Heart left ventricle (tissue), 16 donors: ENCODE results near the gene FBN1. TPM values are rescaled to one million over a fixed set of nuclear protein-coding genes. Genes with fewer than 3 reads are reported as not detected.

Experiments
- ATAC-seq, 4 donors: fragments of 200-7000 bp; cut with Tn5 transposase; one replicate each; pipeline ENCODE4 v1.9.1; 2020 to 2022; ENCODE audit warnings: moderate library complexity in 4 of 4, mild to moderate bottlenecking in 3 of 4, moderate number of reproducible peaks in 1 of 4
- DNase-seq, 5 donors: peaks; one replicate each; pipeline ENCODE4 v3.0.0-alpha.2; 2020
- H3K27ac ChIP-seq, 12 donors: fragments of 200-600 bp; sonication (generic) in 4 of 12; one replicate each; pipeline versions ENCODE4 v1.5.0 to v1.8.0; 2016 to 2022; ENCODE audit warnings: mild to moderate bottlenecking in 2 of 12
- H3K27me3 ChIP-seq, 9 donors: fragments of 200-600 bp; sonication (generic) in 2 of 9; one replicate each; pipeline versions ENCODE4 v1.5.1 to v1.8.0; 2016 to 2022; ENCODE audit warnings: mild to moderate bottlenecking in 3 of 9
- H3K36me3 ChIP-seq, 9 donors: fragments of 200-600 bp; sonication (generic) in 2 of 9; one replicate each; pipeline versions ENCODE4 v1.5.0 to v1.8.0; 2018 to 2022; ENCODE audit warnings: mild to moderate bottlenecking in 2 of 9
- H3K4me1 ChIP-seq, 12 donors: fragments of 200-600 bp; sonication (generic) in 4 of 12; one replicate each; pipeline versions ENCODE4 v1.5.0 to v1.8.0; 2016 to 2022; ENCODE audit warnings: mild to moderate bottlenecking in 3 of 12
- H3K4me3 ChIP-seq, 12 donors: fragments of 200-600 bp; sonication (generic) in 4 of 12; one replicate each; pipeline versions ENCODE4 v1.5.0 to v1.8.0; 2017 to 2022; ENCODE audit warnings: mild to moderate bottlenecking in 9 of 12, moderate library complexity in 4 of 12
- H3K9me3 ChIP-seq, 12 donors: fragments of 200-600 bp; sonication (generic) in 4 of 12; one replicate each; pipeline versions ENCODE4 v1.5.0 to v1.8.0; 2016 to 2022; ENCODE audit warnings: mild to moderate bottlenecking in 1 of 12
- POLR2A ChIP-seq, 2 donors: fragments of 450-650 bp; IDR thresholded peaks; one replicate each; pipeline ENCODE4 v1.6.1; 2017; ENCODE audit warnings: antibody characterized with exemption in 2 of 2, mild to moderate bottlenecking in 2 of 2, moderate library complexity in 2 of 2
- WGBS, 4 donors: extraction: QIAGEN DNeasy Blood & Tissue Kit in 2 of 4; methylation state at CpG; one replicate each; pipeline versions ENCODE4 v1.1.5 to v1.1.7; 2013 to 2018; 5-methylcytosine and 5-hydroxymethylcytosine counted together
- intact Hi-C, 10 donors: fragments of 100-400 bp; cut with DNase I; formaldehyde crosslinking; loops; one replicate each; pipeline versions ENCODE4 v1.11.1 to v1.14.2; 2022
- polyA plus RNA-seq, 2 donors: library from polyadenylated mRNA; stranded (reverse); fragments of 200-250 nt; gene quantifications; one replicate each; pipeline ENCODE4 v1.2.3, GENCODE V29; 2013
- total RNA-seq, 9 donors: library from RNA; depleted of rRNA in 2 of 9; stranded (reverse); fragments of >200 nt in 2 of 9; fragmentation: NEBNext Ultra II Directional in 3 of 9; extraction: Animal tissue kit (Norgen Biotek cat#: 25700) in 3 of 9; gene quantifications; one replicate each; pipeline versions ENCODE4 v1.1.0 to v1.2.4, GENCODE V29; 2016 to 2023
- TF ChIP-seq, protein P1 (sequence below), 12 donors: fragments of 200-600 bp; sonication (generic) in 4 of 12; IDR thresholded peaks; one replicate each; pipeline versions ENCODE4 v1.5.0 to v1.8.0; 2018 to 2022; ENCODE audit warnings: antibody characterized with exemption in 12 of 12, mild to moderate bottlenecking in 5 of 12
- donor health status: ischemic (EF 13 %, LVEDD 7.1; RV severe dilation, severe dysfunction).
- donor health status: healthy with polysubstance abuse.
- donor health status: DM: no; HTN: yes; CAD: no.
- donor health status: DM: no; HTN: no; CAD: no.
- donor health status: ischemic (EF 25% LVEDD 6.9; RV normal size, moderate dysfunction).
- donor health status: ischemic (EF 25% LVEDD 5.7; RV mildly dilated, moderate dysfunction).
- donor health status: healthy.
- donor health status: DM: yes; HTN: yes; CAD: no.
- donor health status: ischemic (EF 35%, LVEDD 5.7; RV mildly dilated, moderate dysfunction).
- donor health status: nonischemic (EF 11% LVEDD 7.7; RV severe dilation, severe dysfunction).
- donor health status: DM: yes; HTN: yes; CAD: no.
- donor health status: PGD.
- donor health status: ischemic (EF 29% LVEDD 5.4; RV normal size, mild dysfunction).
- donor health status: nonischemic (EF 23%, LVEDD 6.1; RV moderate dilation, normal function).

Gene FBN1
- total and polyA plus RNA-seq, 11 donors: 5.7 to 115 (median 31.4) TPM

DNA sequence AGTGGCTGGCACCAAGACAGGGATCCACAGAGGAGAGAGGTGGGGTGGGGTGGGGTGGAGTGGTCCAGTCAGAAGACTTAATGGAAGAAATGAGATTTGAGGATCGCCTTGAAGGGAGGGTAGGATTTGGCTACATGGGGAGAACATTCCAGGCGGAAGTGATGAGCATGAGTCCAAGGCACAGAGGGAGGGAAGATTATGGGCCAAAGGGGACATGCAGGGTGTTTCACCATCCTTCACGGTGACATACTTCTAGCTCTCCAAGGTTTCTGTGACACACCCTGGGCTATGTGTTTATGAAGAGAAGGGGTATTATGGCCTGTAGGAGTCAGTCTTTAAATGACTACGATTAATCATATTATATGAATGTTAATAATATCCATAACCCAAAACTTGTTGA, 7.7 kb upstream of the FBN1 start:
- Histone ChIP-seq H3K4me1 (peaks cover 0 to 9% (median 0%) of the 10 kb centered on the region in 12 donors), H3K9me3 (no peaks in the 10 kb centered on the region), H3K4me3 (no peak overlapping the region), H3K27ac (peak overlapping the region in 3 of 12 donors; percentile 27 to 50 (median 28)), H3K36me3 (no peaks in the 10 kb centered on the region), H3K27me3 (no peaks in the 10 kb centered on the region)
- 77 to 93% (median 86%) methylated on average over 4 of the region's 4 CpGs for WGBS, 4 donors
- intact Hi-C loops: no loop called here
- DNase-seq: no peak
- ATAC-seq: peak; percentile 27 to 71 (median 35)
- TF ChIP-seq POLR2A (IDR thresholded peaks at IDR 0.05): no peak
- TF ChIP-seq, protein P1, sequence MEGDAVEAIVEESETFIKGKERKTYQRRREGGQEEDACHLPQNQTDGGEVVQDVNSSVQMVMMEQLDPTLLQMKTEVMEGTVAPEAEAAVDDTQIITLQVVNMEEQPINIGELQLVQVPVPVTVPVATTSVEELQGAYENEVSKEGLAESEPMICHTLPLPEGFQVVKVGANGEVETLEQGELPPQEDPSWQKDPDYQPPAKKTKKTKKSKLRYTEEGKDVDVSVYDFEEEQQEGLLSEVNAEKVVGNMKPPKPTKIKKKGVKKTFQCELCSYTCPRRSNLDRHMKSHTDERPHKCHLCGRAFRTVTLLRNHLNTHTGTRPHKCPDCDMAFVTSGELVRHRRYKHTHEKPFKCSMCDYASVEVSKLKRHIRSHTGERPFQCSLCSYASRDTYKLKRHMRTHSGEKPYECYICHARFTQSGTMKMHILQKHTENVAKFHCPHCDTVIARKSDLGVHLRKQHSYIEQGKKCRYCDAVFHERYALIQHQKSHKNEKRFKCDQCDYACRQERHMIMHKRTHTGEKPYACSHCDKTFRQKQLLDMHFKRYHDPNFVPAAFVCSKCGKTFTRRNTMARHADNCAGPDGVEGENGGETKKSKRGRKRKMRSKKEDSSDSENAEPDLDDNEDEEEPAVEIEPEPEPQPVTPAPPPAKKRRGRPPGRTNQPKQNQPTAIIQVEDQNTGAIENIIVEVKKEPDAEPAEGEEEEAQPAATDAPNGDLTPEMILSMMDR (IDR thresholded peaks at IDR 0.05): no peak

DNA sequence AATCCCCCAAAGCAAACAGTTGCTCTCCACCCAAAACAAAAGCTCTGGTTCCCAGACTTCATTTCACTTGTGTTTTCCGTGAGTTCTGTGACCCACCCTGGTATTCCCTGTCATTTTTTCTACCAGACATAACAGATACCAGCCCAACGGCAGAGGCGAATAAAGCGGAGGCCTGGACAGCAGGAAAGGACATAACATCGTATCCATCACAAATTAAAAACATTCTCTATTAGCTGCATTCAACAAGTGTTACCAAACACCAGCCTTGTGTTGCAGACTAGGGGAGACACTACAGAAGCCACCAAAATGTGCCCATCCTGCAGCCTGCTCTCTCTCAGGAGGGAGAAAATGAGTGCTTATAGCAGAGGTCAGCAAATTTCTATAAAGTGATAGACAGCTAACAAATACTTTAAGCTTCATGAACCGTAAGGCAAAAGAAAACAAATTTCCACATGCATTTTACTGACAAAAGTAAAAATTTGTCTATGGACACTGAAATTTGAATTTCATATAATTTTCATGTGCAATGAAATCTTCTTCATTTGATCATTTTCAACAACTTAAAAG, 7.1 kb upstream of the FBN1 start:
- H3K4me3 ChIP-seq: no peak overlapping the region
- no peak for TF ChIP-seq POLR2A (IDR thresholded peaks at IDR 0.05)
- TF ChIP-seq, protein P1 (IDR thresholded peaks at IDR 0.05): no peak
- no peak for DNase-seq
- H3K27ac ChIP-seq: peak overlapping the region in 1 of 12 donors; percentile 27
- H3K36me3 ChIP-seq: no peaks in the 10 kb centered on the region
- no peak for ATAC-seq
- peaks cover 0 to 9% (median 0%) of the 10 kb centered on the region in 12 donors for H3K4me1 ChIP-seq
- no peaks in the 10 kb centered on the region for H3K27me3 ChIP-seq
- WGBS, 4 donors: 72 to 84% (median 82%) methylated on average over 6 of the region's 6 CpGs
- intact Hi-C loops: no loop called here
- no peaks in the 10 kb centered on the region for H3K9me3 ChIP-seq

DNA sequence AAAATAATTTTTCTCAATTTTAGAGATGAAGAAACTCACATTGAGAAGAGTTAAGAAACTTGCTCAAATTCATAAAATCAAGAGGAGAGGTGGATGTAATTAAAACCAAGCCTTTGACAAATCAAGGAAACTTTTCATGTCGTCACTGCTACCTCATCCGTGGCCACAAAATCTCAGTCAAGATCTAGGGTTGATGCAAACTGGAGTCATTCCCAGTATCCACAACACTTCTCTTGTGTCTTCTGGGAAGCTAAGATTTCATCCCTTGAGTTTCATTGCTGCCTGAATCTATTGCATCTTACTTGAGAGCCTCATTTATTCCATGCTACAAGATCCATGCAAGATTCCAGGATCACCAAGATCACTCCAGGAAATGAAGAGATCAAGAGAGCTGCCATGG, 5.4 kb upstream of the FBN1 start:
- 90 to 93% (median 92%) methylated on average over 2 of the region's 2 CpGs for WGBS, 4 donors
- DNase-seq (no peak), ATAC-seq (no peak)
- intact Hi-C loops: no loop called here
- Histone ChIP-seq H3K36me3 (no peaks in the 10 kb centered on the region), H3K9me3 (no peaks in the 10 kb centered on the region), H3K4me3 (no peak overlapping the region), H3K4me1 (peaks cover 0 to 16% (median 0%) of the 10 kb centered on the region in 12 donors), H3K27ac (no peak overlapping the region), H3K27me3 (peaks cover 0 to 9% (median 0%) of the 10 kb centered on the region in 9 donors)
- TF ChIP-seq POLR2A (IDR thresholded peaks at IDR 0.05): no peak
- TF ChIP-seq, protein P1 (IDR thresholded peaks at IDR 0.05): no peak

DNA sequence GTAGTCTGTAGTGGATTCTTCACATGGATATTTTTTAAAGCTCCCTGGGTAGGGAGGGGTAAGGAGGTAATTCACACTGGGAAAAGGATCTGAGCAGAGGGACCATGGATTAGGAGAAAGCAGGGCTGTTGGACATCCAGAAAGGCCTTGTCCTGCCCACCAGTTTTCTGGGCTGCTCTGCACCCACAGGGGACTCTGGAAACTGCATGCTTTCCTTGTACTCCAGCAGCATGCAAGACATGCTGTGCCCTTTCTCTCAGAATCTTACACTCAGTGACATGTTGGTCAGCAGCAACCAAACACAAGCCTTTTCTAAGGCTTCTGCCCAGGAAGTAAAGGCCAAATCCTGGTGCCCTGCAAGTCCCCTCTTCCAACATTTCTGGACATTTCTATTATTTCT, 2.5 kb upstream of the FBN1 start:
- ATAC-seq: no peak
- DNase-seq: no peak
- no peak overlapping the region for H3K4me3 ChIP-seq
- H3K4me1 ChIP-seq: peaks cover 0 to 26% (median 4%) of the 10 kb centered on the region in 12 donors
- no peaks in the 10 kb centered on the region for H3K9me3 ChIP-seq
- no peak for TF ChIP-seq POLR2A (IDR thresholded peaks at IDR 0.05)
- TF ChIP-seq, protein P1 (IDR thresholded peaks at IDR 0.05): peak in 2 of 12 donors; percentile 20 to 27
- no peak overlapping the region for H3K27ac ChIP-seq
- intact Hi-C loops: loop anchor here (5.0 to 10.0 kb wide), 11 partner anchors 57 to 293 kb away; no protein-coding TSS in a partner anchor
- H3K36me3 ChIP-seq: no peaks in the 10 kb centered on the region
- peaks cover 0 to 36% (median 0%) of the 10 kb centered on the region in 9 donors for H3K27me3 ChIP-seq
